IMR-90 (cell line): ENCODE results near the gene GOLGA8A. TPM values are rescaled to one million over a fixed set of nuclear protein-coding genes. Genes with fewer than 3 reads are reported as not detected.

Source experiments
- ATAC-seq: fragments of 200-7000 bp; cut with Tn5 transposase; 2 replicates; pipeline ENCODE4 v1.9.1; 2020; ENCODE audit warnings: low read depth, mild to moderate bottlenecking, moderate library complexity
- BruUV-seq: library from RNA; stranded (reverse); fragments of 400-500 nt; replicated peaks from 2 replicates; lab custom pipeline; 2021; lab: Mats Ljungman, UMichigan
- CTCF ChIA-PET: fragments of 300-600 bp; formaldehyde crosslinking; extraction: SDS; loops from one replicate; lab custom pipeline; 2021; ENCODE audit warnings: antibody characterized with exemption; lab: Yijun Ruan, JAX
- POLR2A ChIA-PET: fragments of 300-600 bp; sonication (Branson Sonifier 250); formaldehyde crosslinking; loops from one replicate; lab custom pipeline; 2022; ENCODE audit warnings: antibody characterized with exemption; ENCODE audit not compliant: unreplicated experiment; lab: Charles Lee
- DNase-seq: peaks from one replicate; pipeline ENCODE4 v3.0.0; 2013
- H2AFZ ChIP-seq: replicated peaks from 2 replicates; pipeline ENCODE3; 2013; ENCODE audit warnings: low read length, mild to moderate bottlenecking; ENCODE audit not compliant: poor library complexity
- H2AK5ac ChIP-seq: 2 replicates; pipeline ENCODE4 v1.6.1; 2013; ENCODE audit warnings: low read depth, low read length, inconsistent platforms
- H2AK9ac ChIP-seq: replicated peaks from 2 replicates; pipeline ENCODE3; 2013; ENCODE audit warnings: mild to moderate bottlenecking, low read depth, low read length, moderate library complexity; ENCODE audit not compliant: poor library complexity
- H2BK120ac ChIP-seq: 2 replicates; pipeline ENCODE4 v1.6.1; 2013; ENCODE audit warnings: low read depth, low read length, inconsistent platforms
- H2BK15ac ChIP-seq: 3 replicates; pipeline ENCODE4 v1.6.1; 2013; ENCODE audit warnings: low read depth, low read length, inconsistent platforms
- H2BK20ac ChIP-seq: 2 replicates; pipeline ENCODE4 v1.6.1; 2013; ENCODE audit warnings: low read depth, mild to moderate bottlenecking, inconsistent platforms, low read length, moderate library complexity
- H2BK5ac ChIP-seq: 2 replicates; pipeline ENCODE4 v1.6.1; 2013; ENCODE audit warnings: mild to moderate bottlenecking, low read depth, low read length, inconsistent platforms; ENCODE audit not compliant: poor library complexity, severe bottlenecking
- H3K14ac ChIP-seq: replicated peaks from 2 replicates; pipeline ENCODE4 v1.6.1; 2013; ENCODE audit warnings: low read depth, low read length, inconsistent platforms
- H3K18ac ChIP-seq: 2 replicates; pipeline ENCODE4 v1.6.1; 2013; ENCODE audit warnings: low read depth, low read length, control low read depth
- H3K23ac ChIP-seq: 2 replicates; pipeline ENCODE4 v1.6.1; 2013; ENCODE audit warnings: low read depth, low read length, inconsistent platforms
- H3K27ac ChIP-seq: 2 replicates; pipeline ENCODE4 v1.5.1; 2013; ENCODE audit warnings: mild to moderate bottlenecking, control low read depth, low read length; ENCODE audit not compliant: insufficient read depth
- H3K27me3 ChIP-seq: 2 replicates; pipeline ENCODE4 v1.6.1; 2013; ENCODE audit warnings: low read length; ENCODE audit not compliant: control insufficient read depth, insufficient read depth
- H3K36me3 ChIP-seq: 2 replicates; pipeline ENCODE4 v1.6.1; 2013; ENCODE audit warnings: low read length, mixed read lengths; ENCODE audit not compliant: control insufficient read depth, insufficient read depth
- H3K4ac ChIP-seq: 2 replicates; pipeline ENCODE4 v1.6.1; 2013; ENCODE audit warnings: low read depth, low read length, inconsistent platforms
- H3K4me1 ChIP-seq: 2 replicates; pipeline ENCODE4 v1.6.1; 2013; ENCODE audit warnings: low read length, mixed read lengths; ENCODE audit not compliant: control insufficient read depth, insufficient read depth
- H3K4me2 ChIP-seq: 2 replicates; pipeline ENCODE4 v1.6.1; 2013; ENCODE audit warnings: low read depth, mild to moderate bottlenecking, control low read depth, low read length, moderate library complexity
- H3K4me3 ChIP-seq: 2 replicates; pipeline ENCODE4 v1.5.1; 2013; ENCODE audit warnings: low read depth, mild to moderate bottlenecking, control low read depth, low read length, moderate library complexity; ENCODE audit not compliant: insufficient read depth
- H3K56ac ChIP-seq: 2 replicates; pipeline ENCODE4 v1.6.1; 2013; ENCODE audit warnings: low read length, inconsistent platforms; ENCODE audit not compliant: insufficient read depth; ENCODE audit errors: extremely low read depth
- H3K79me1 ChIP-seq, 2 experiments: 2 replicates each; pipeline ENCODE4 v1.6.1; 2013; ENCODE audit warnings: low read length in 2 of 2, inconsistent platforms in 1 of 2, low read depth in 1 of 2
- H3K9ac ChIP-seq: 2 replicates; pipeline ENCODE4 v1.6.1; 2013; ENCODE audit warnings: low read depth, low read length, control low read depth
- H3K9me1 ChIP-seq: 2 replicates; pipeline ENCODE4 v1.6.1; 2013; ENCODE audit warnings: low read length, inconsistent platforms; ENCODE audit not compliant: insufficient read depth
- H3K9me3 ChIP-seq: 2 replicates; pipeline ENCODE4 v1.6.1; 2013; ENCODE audit warnings: low read length; ENCODE audit not compliant: control insufficient read depth, insufficient read depth
- H4K20me1 ChIP-seq: 2 replicates; pipeline ENCODE4 v1.6.1; 2013; ENCODE audit warnings: low read length, inconsistent platforms; ENCODE audit not compliant: insufficient read depth
- H4K5ac ChIP-seq: 2 replicates; pipeline ENCODE4 v1.6.1; 2013; ENCODE audit warnings: mild to moderate bottlenecking, low read depth, low read length, control low read depth
- H4K8ac ChIP-seq, 2 experiments: 2 replicates each; pipeline ENCODE4 v1.6.1; 2013; ENCODE audit warnings: low read depth in 2 of 2, low read length in 2 of 2, control low read depth in 1 of 2, inconsistent platforms in 1 of 2
- H4K91ac ChIP-seq: 2 replicates; pipeline ENCODE4 v1.6.1; 2013; ENCODE audit warnings: low read depth, low read length, inconsistent platforms; ENCODE audit not compliant: insufficient read depth
- BHLHE40 ChIP-seq: fragments of 150-350 bp; IDR thresholded peaks from 2 replicates; pipeline ENCODE4 v1.6.1; 2016; ENCODE audit warnings: mild to moderate bottlenecking, low read depth, low read length
- CEBPB ChIP-seq: IDR thresholded peaks from 2 replicates; pipeline ENCODE4 v1.6.1; 2012; ENCODE audit warnings: low read depth, low read length, improper control_type of control experiment
- MAZ ChIP-seq: IDR thresholded peaks from 2 replicates; pipeline ENCODE4 v1.6.1; 2012; ENCODE audit warnings: low read depth, mild to moderate bottlenecking, low read length, improper control_type of control experiment, moderate library complexity, borderline replicate concordance
- RAD21 ChIP-seq: IDR thresholded peaks from 2 replicates; pipeline ENCODE4 v1.6.1; 2012; ENCODE audit warnings: low read length, improper control_type of control experiment
- RCOR1 ChIP-seq: IDR thresholded peaks from 2 replicates; pipeline ENCODE4 v1.6.1; 2012; ENCODE audit warnings: mild to moderate bottlenecking, low read length, improper control_type of control experiment; ENCODE audit not compliant: insufficient replicate concordance
- WGBS, 2 experiments: methylation state at CpG; one replicate each; pipeline versions ENCODE4 v1.1.5 to v1.1.7; 2013; ENCODE audit warnings: missing lambda C conversion rate in 2 of 2; ENCODE audit not compliant: insufficient read length in 1 of 2; ENCODE audit errors: extremely low coverage in 2 of 2; 5-methylcytosine and 5-hydroxymethylcytosine counted together
- dilution Hi-C: fragments of 300-500 bp; cut with HindIII; formaldehyde crosslinking; loops from one replicate; pipeline ENCODE4 v1.14.3; 2018; ENCODE audit warnings: low sequenced_read_pairs; ENCODE audit not compliant: unreplicated experiment
- in situ Hi-C: fragments of 300-500 bp; cut with MboI; formaldehyde crosslinking; loops from 3 replicates; pipeline ENCODE4 v1.14.3; 2019; ENCODE audit warnings: low sequenced_read_pairs, inconsistent platforms, mixed read lengths
- intact Hi-C: fragments of 100-400 bp; cut with micrococcal nuclease; formaldehyde crosslinking; loops from 2 replicates; pipeline ENCODE4 v1.10.0; 2022
- polyA plus RNA-seq, 3 experiments: library from polyadenylated mRNA; depleted of rRNA; stranded (reverse); fragments of >200 nt; gene quantifications; 2 replicates each; pipeline ENCODE4 v1.2.3, GENCODE V29; 2012; ENCODE audit warnings: low replicate concordance in 1 of 3
- total RNA-seq: library from RNA; depleted of rRNA; stranded (reverse); fragments of >200 nt; gene quantifications from 2 replicates; pipeline ENCODE4 v1.2.3, GENCODE V29; 2012

Gene GOLGA8A
- total and polyA plus RNA-seq, 2 of the 4 experiments (the other 2 are of a cell fraction) = 4.7 to 33.8 TPM

- Histone ChIP-seq H3K4me1 (no peaks in the 10 kb centered on the region), H2BK15ac (no peak overlapping the region), H2BK120ac (no peak overlapping the region), H3K4me3 (no peak overlapping the region), H3K9ac (no peak overlapping the region), H2BK20ac (no peak overlapping the region), H3K56ac (no peak overlapping the region), H4K20me1 (no peaks in the 10 kb centered on the region), H3K9me1 (no peaks in the 10 kb centered on the region), H3K27me3 (peaks cover 2% of the 10 kb centered on the region; the same call in 1 of the 2 replicates), H2AFZ (no peak overlapping the region), H2AK5ac (no peak overlapping the region), H3K18ac (no peak overlapping the region), H4K8ac (no peak overlapping the region), H3K4me2 (no peak overlapping the region), H4K91ac (no peak overlapping the region), H3K27ac (no peak overlapping the region), H4K5ac (no peak overlapping the region), H3K23ac (no peak overlapping the region), H3K79me1 (no peaks in the 10 kb centered on the region), H3K36me3 (no peaks in the 10 kb centered on the region), H3K4ac (no peak overlapping the region), H2AK9ac (no peak overlapping the region), H2BK5ac (no peak overlapping the region), H3K9me3 (no peaks in the 10 kb centered on the region), H3K14ac (no peak overlapping the region)
- POLR2A ChIA-PET = no interaction called here
- DNase-seq (no peak), ATAC-seq (no peak)
- intact Hi-C loops = no loop called here
- in situ Hi-C loops = no loop called here
- TF ChIP-seq RAD21 (no peak), RCOR1 (no peak), BHLHE40 (no peak), CEBPB (no peak), MAZ (no peak)
- dilution Hi-C loops = no loop called here
- BruUV-seq = no TSS peak
- WGBS, 2 experiments = no CpG with 5 or more reads among the region's 1 CpG
- CTCF ChIA-PET = no interaction called here
Observed at GRCh38 chr15:34473840-34474239, 36.2 kb upstream of the GOLGA8A start.
